ENCODE data around the gene TMEM91. TPM values are rescaled to one million over a fixed set of nuclear protein-coding genes. Genes with fewer than 3 reads are reported as not detected.

Gene TMEM91
- total RNA-seq, 1 donor from 2014 or later, result 14.2 TPM

GRCh38 chr19:41421973-41422372, 45.6 kb downstream of the TMEM91 start:
- H3K9me3 ChIP-seq, result no peaks in the 10 kb centered on the region
- TF ChIP-seq CTCF (IDR thresholded peaks at IDR 0.05), result no peak
- intact Hi-C loops (cut with DNase I), result no loop called here
- H3K4me1 ChIP-seq, result peaks cover 2 to 9% of the 10 kb centered on the region in 2 donors
- no peak overlapping the region for H3K27ac ChIP-seq
- no peak overlapping the region for H3K4me3 ChIP-seq
- no peaks in the 10 kb centered on the region for H3K27me3 ChIP-seq
- peaks cover 65 to 75% of the 10 kb centered on the region in 2 donors for H3K36me3 ChIP-seq
- DNase-seq (ENCODE audit: low spot score in 2 of 2), result no peak

- Histone ChIP-seq H3K36me3 (peaks cover 60 to 70% of the 10 kb centered on the region in 2 donors), H3K27me3 (no peaks in the 10 kb centered on the region), H3K9me3 (no peaks in the 10 kb centered on the region), H3K4me1 (peaks cover 2 to 11% of the 10 kb centered on the region in 2 donors), H3K4me3 (no peak overlapping the region), H3K27ac (no peak overlapping the region)
- no peak for TF ChIP-seq CTCF (IDR thresholded peaks at IDR 0.05)
- DNase-seq (ENCODE audit: low spot score in 2 of 2), result no peak
- intact Hi-C loops (cut with DNase I), result no loop called here
These were observed 46.1 kb downstream of the TMEM91 start for GRCh38 chr19:41422456-41422855.

- H3K36me3 ChIP-seq, result peaks cover 57 to 68% of the 10 kb centered on the region in 2 donors
- intact Hi-C loops (cut with DNase I), result no loop called here
- TF ChIP-seq CTCF (IDR thresholded peaks at IDR 0.05), result no peak
- no peak overlapping the region for H3K27ac ChIP-seq
- DNase-seq (ENCODE audit: low spot score in 2 of 2), result no peak
- H3K4me3 ChIP-seq, result no peak overlapping the region
- peaks cover 2 to 13% of the 10 kb centered on the region in 2 donors for H3K4me1 ChIP-seq
- no peaks in the 10 kb centered on the region for H3K27me3 ChIP-seq
- H3K9me3 ChIP-seq, result no peaks in the 10 kb centered on the region
These were observed 46.6 kb downstream of the TMEM91 start for GRCh38 chr19:41422955-41423354.

GRCh38 chr19:41424335-41425173, 48.2 kb downstream of the TMEM91 start:
- no peak overlapping the region for H3K27ac ChIP-seq
- no peak overlapping the region for H3K4me3 ChIP-seq
- H3K36me3 ChIP-seq, result peaks cover 42 to 52% of the 10 kb centered on the region in 2 donors
- intact Hi-C loops (cut with DNase I), result loop anchor here (5.0 kb wide), 1 partner anchor 102 kb away; no protein-coding TSS in a partner anchor
- TF ChIP-seq CTCF (IDR thresholded peaks at IDR 0.05), result no peak
- H3K9me3 ChIP-seq, result no peaks in the 10 kb centered on the region
- H3K4me1 ChIP-seq, result peaks cover 9 to 21% of the 10 kb centered on the region in 2 donors
- no peaks in the 10 kb centered on the region for H3K27me3 ChIP-seq
- DNase-seq (ENCODE audit: low spot score in 2 of 2), result no peak

DNA sequence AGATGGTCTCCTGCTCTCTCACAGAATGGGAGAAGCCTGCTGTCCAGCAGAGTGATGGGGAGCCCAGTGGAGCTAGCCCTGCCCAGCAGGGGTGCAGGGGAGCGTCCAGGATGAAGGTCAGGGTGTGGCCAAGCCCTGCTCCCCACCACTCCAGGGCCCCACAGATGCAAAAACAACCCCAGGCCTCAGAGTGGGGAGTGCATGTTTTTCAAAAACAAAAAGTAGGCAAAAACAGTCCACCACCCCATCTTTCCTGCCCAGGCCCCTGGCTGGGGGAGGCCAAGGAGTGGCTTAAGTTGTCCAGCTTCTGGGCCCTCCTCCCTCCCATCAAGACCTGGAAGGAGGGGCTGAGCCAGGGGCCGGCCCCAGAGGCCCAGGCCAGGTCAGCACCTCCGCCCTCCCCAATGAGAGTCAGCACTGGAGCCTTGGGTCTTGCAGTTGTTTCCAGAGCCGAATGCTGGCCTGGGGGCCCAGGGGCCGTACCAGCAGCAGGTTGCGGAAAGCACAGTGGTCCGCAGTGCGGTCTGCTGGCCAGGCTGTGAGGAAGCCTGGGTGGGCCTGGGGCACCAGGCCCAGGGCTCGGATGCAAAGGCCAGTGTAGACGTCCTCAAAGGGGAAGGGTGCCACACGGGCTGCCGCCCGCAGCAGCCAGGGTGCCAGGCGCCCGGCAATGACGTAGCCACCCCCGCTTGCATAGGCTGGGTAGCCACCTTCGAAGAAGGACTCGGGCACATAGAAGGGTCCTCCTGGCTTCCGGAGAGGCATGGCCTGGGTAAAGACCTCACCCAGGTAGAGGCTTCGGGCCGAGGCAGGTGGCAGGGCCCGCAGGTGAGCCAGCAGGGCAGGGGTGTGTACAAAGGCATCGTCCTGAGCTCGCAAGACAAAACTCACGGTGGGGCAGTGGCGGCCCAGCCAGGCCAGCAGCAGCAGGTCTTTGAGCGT, 49.1 kb downstream of the TMEM91 start:
- no peaks in the 10 kb centered on the region for H3K27me3 ChIP-seq
- TF ChIP-seq CTCF (IDR thresholded peaks at IDR 0.05), result no peak
- DNase-seq (ENCODE audit: low spot score in 2 of 2), result no peak
- H3K9me3 ChIP-seq, result no peaks in the 10 kb centered on the region
- H3K36me3 ChIP-seq, result peaks cover 33 to 45% of the 10 kb centered on the region in 2 donors
- H3K4me1 ChIP-seq, result peaks cover 9 to 21% of the 10 kb centered on the region in 2 donors
- no peak overlapping the region for H3K4me3 ChIP-seq
- intact Hi-C loops (cut with DNase I), result loop anchor here (5.0 kb wide), 1 partner anchor 103 kb away; no protein-coding TSS in a partner anchor
- H3K27ac ChIP-seq, result no peak overlapping the region

Data from ascending aorta (tissue), 2 donors.